GM12878 (cell line): ENCODE data around the gene SORL1. TPM values are rescaled to one million over a fixed set of nuclear protein-coding genes. Genes with fewer than 3 reads are reported as not detected.

Experiments
- ATF2 ChIP-seq: IDR thresholded peaks from 2 replicates; pipeline ENCODE4 v1.6.1; 2012; ENCODE audit warnings: low read length, inconsistent platforms
- CUX1 ChIP-seq: IDR thresholded peaks from 2 replicates; pipeline ENCODE4 v1.6.1; 2012; ENCODE audit warnings: improper control_type of control experiment, low read depth, low read length; ENCODE audit not compliant: insufficient replicate concordance
- HDAC6 ChIP-seq: fragments of 200-600 bp; sonication (generic); IDR thresholded peaks from one replicate; pipeline ENCODE4 v1.8.0; 2017; ENCODE audit warnings: antibody characterized with exemption; ENCODE audit not compliant: unreplicated experiment
- IRF4 ChIP-seq: IDR thresholded peaks from 2 replicates; pipeline ENCODE4 v1.6.1; 2011; ENCODE audit warnings: low read depth, low read length
- JUNB ChIP-seq: IDR thresholded peaks from 2 replicates; pipeline ENCODE4 v1.6.1; 2016; ENCODE audit warnings: antibody characterized with exemption, mild to moderate bottlenecking
- KLF5 ChIP-seq: fragments of 450-650 bp; IDR thresholded peaks from 2 replicates; pipeline ENCODE4 v1.6.1; 2014; ENCODE audit warnings: mild to moderate bottlenecking; ENCODE audit not compliant: partially characterized antibody
- MTA2 ChIP-seq: fragments of 450-650 bp; IDR thresholded peaks from 2 replicates; pipeline ENCODE4 v1.6.1; 2016; ENCODE audit warnings: low read depth, mild to moderate bottlenecking, moderate library complexity
- NR2F1 ChIP-seq: fragments of 450-650 bp; conservative IDR thresholded peaks from 2 replicates; pipeline ENCODE4 v1.6.1; 2017; ENCODE audit warnings: mild to moderate bottlenecking
- POLR2AphosphoS5 ChIP-seq: IDR thresholded peaks from 2 replicates; pipeline ENCODE4 v1.6.1; 2011; ENCODE audit warnings: mild to moderate bottlenecking, low read length, inconsistent platforms
- SMARCA5 ChIP-seq: fragments of 450-650 bp; IDR thresholded peaks from 2 replicates; pipeline ENCODE4 v1.6.1; 2017; ENCODE audit warnings: mild to moderate bottlenecking
- TCF7 ChIP-seq: IDR thresholded peaks from 2 replicates; pipeline ENCODE4 v1.6.1; 2014; ENCODE audit warnings: antibody characterized with exemption, borderline replicate concordance
- YBX1 ChIP-seq: fragments of 450-650 bp; IDR thresholded peaks from 2 replicates; pipeline ENCODE4 v1.6.1; 2016; ENCODE audit warnings: antibody characterized with exemption
- ZNF622 ChIP-seq: fragments of 450-650 bp; IDR thresholded peaks from 2 replicates; pipeline ENCODE4 v1.6.1; 2017; ENCODE audit warnings: mild to moderate bottlenecking, inconsistent platforms
- polyA plus RNA-seq, 11 experiments: library from polyadenylated mRNA; depleted of rRNA in 4 of 11; unstranded in 6 of 11; stranded (reverse) in 5 of 11; fragments of >200 nt; fragmentation: Nextera tagmentation in 4 of 11; fragmentation: Illumina TruSeq in 1 of 11; extraction: Ambion mirVana in 4 of 11; extraction: Trizol in 1 of 11; gene quantifications; 1 replicate in 1 of 11; 2 replicates in 10 of 11; pipeline versions ENCODE4 v1.2.1 to v1.2.3, GENCODE V29; 2011 to 2016; ENCODE audit warnings: inconsistent platforms in 2 of 11, missing spikeins in 2 of 11, low read depth in 1 of 11
- total RNA-seq, 4 experiments: library from RNA; depleted of rRNA in 3 of 4; stranded (reverse); fragments of >200 nt in 3 of 4; fragmentation: Illumina TruSeq in 1 of 4; extraction: Trizol in 1 of 4; gene quantifications; 2 replicates each; pipeline versions ENCODE4 v1.2.1 to v1.2.3, GENCODE V29; 2013 to 2021

SORL1 gene
- total and polyA plus RNA-seq, 10 of the 15 experiments (the other 5 are each of a cell fraction or from before 2014, with no cell fraction given), result 20.2 to 107 (median 59.9) TPM

GRCh38 chr11:121431820-121432526, 20.1 kb upstream of the SORL1 start (continued):
- no peak for TF ChIP-seq CUX1
- TF ChIP-seq YBX1, result no peak
- TF ChIP-seq JUNB, result peak; percentile 91
- no peak for TF ChIP-seq POLR2AphosphoS5
- TF ChIP-seq TCF7, result no peak
- TF ChIP-seq KLF5, result no peak
- TF ChIP-seq NR2F1, result peak; percentile 57; the same call in 1 of the 2 replicates
- peak; percentile 26; the same call in 1 of the 2 replicates for TF ChIP-seq IRF4
- no peak for TF ChIP-seq MTA2
- TF ChIP-seq SMARCA5, result no peak
- TF ChIP-seq ZNF622, result no peak
- TF ChIP-seq ATF2, result peak; percentile 55
- no peak for TF ChIP-seq HDAC6
- TF ChIP-seq, all 136 proteins: peak for 19
